Liver (tissue), 9 donors: ENCODE data around the gene EEA1. TPM values are rescaled to one million over a fixed set of nuclear protein-coding genes. Genes with fewer than 3 reads are reported as not detected.
A peak's percentile ranks its signal among the peaks of the same experiment; 100 is the strongest.

ENCODE experiments used
- DNase-seq: peaks from one replicate; pipeline ENCODE4 v3.0.0-alpha.2; 2017; ENCODE audit warnings: low spot score
- H3K27ac ChIP-seq, 2 donors: one replicate each; pipeline ENCODE4 v1.7.0; 2013; ENCODE audit warnings: inconsistent platforms in 2 of 2, low read length in 2 of 2, control low read depth in 1 of 2, low read depth in 1 of 2, mild to moderate bottlenecking in 1 of 2
- H3K27me3 ChIP-seq, 4 donors: one replicate each; pipeline versions ENCODE4 v1.6.1 to v1.7.0; 2013; ENCODE audit warnings: low read length in 3 of 4, inconsistent platforms in 1 of 4, mild to moderate bottlenecking in 1 of 4, moderate library complexity in 1 of 4; ENCODE audit not compliant: control insufficient read depth in 4 of 4, insufficient read depth in 4 of 4
- H3K36me3 ChIP-seq, 4 donors: one replicate each; pipeline versions ENCODE4 v1.6.1 to v1.7.0; 2013; ENCODE audit warnings: low read length in 3 of 4, mild to moderate bottlenecking in 3 of 4, low read depth in 1 of 4, moderate library complexity in 1 of 4; ENCODE audit not compliant: control insufficient read depth in 4 of 4, insufficient read depth in 3 of 4
- H3K4me1 ChIP-seq, 4 donors: one replicate each; pipeline versions ENCODE4 v1.6.1 to v1.7.0; 2013; ENCODE audit warnings: low read length in 3 of 4, mild to moderate bottlenecking in 3 of 4, moderate library complexity in 1 of 4; ENCODE audit not compliant: control insufficient read depth in 4 of 4, insufficient read depth in 4 of 4
- H3K4me3 ChIP-seq, 3 donors: one replicate each; pipeline versions ENCODE4 v1.6.1 to v1.7.0; 2013; ENCODE audit warnings: low read length in 3 of 3, control low read depth in 1 of 3, low read depth in 1 of 3, mild to moderate bottlenecking in 1 of 3
- H3K9ac ChIP-seq, 2 donors: one replicate each; pipeline ENCODE4 v1.7.0; 2013; ENCODE audit warnings: low read length in 2 of 2, mild to moderate bottlenecking in 2 of 2, moderate library complexity in 2 of 2, control low read depth in 1 of 2, low read depth in 1 of 2
- H3K9me3 ChIP-seq, 4 donors: one replicate each; pipeline versions ENCODE4 v1.6.1 to v1.7.0; 2013; ENCODE audit warnings: low read length in 3 of 4; ENCODE audit not compliant: control insufficient read depth in 4 of 4
- ATF3 ChIP-seq: IDR thresholded peaks from 2 replicates; pipeline ENCODE4 v1.6.1; 2016; ENCODE audit warnings: antibody characterized with exemption
- EGR1 ChIP-seq, 2 donors: IDR thresholded peaks; 2 replicates each; pipeline ENCODE4 v1.6.1; 2016 to 2018; ENCODE audit warnings: antibody characterized with exemption in 2 of 2, low read depth in 2 of 2
- FOXA2 ChIP-seq: IDR thresholded peaks from 2 replicates; pipeline ENCODE4 v1.6.1; 2016; ENCODE audit warnings: antibody characterized with exemption
- GABPA ChIP-seq, 2 donors: IDR thresholded peaks in 1 of 2; conservative IDR thresholded peaks in 1 of 2; 2 replicates each; pipeline ENCODE4 v1.6.1; 2016; ENCODE audit warnings: antibody characterized with exemption in 2 of 2, mild to moderate bottlenecking in 1 of 2, moderate library complexity in 1 of 2
- HNF4A ChIP-seq, 2 donors: conservative IDR thresholded peaks; 2 replicates each; pipeline ENCODE4 v1.6.1; 2016; ENCODE audit warnings: antibody characterized with exemption in 2 of 2, mild to moderate bottlenecking in 2 of 2
- HNF4G ChIP-seq: IDR thresholded peaks from 2 replicates; pipeline ENCODE4 v1.6.1; 2016; ENCODE audit warnings: antibody characterized with exemption
- JUND ChIP-seq, 2 donors: IDR thresholded peaks; 2 replicates each; pipeline ENCODE4 v1.6.1; 2016; ENCODE audit warnings: antibody characterized with exemption in 2 of 2
- NR2F2 ChIP-seq: IDR thresholded peaks from 2 replicates; pipeline ENCODE4 v1.6.1; 2016; ENCODE audit warnings: antibody characterized with exemption
- RAD21 ChIP-seq, 2 donors: IDR thresholded peaks; 2 replicates each; pipeline ENCODE4 v1.6.1; 2016; ENCODE audit warnings: antibody characterized with exemption in 2 of 2, mild to moderate bottlenecking in 2 of 2
- RXRA ChIP-seq, 2 donors: IDR thresholded peaks; 2 replicates each; pipeline ENCODE4 v1.6.1; 2017 to 2018; ENCODE audit warnings: antibody characterized with exemption in 2 of 2, mild to moderate bottlenecking in 1 of 2
- SP1 ChIP-seq: IDR thresholded peaks from 2 replicates; pipeline ENCODE4 v1.6.1; 2018; ENCODE audit warnings: antibody characterized with exemption, mild to moderate bottlenecking
- TAF1 ChIP-seq: conservative IDR thresholded peaks from 2 replicates; pipeline ENCODE4 v1.6.1; 2016; ENCODE audit warnings: antibody characterized with exemption, mild to moderate bottlenecking
- YY1 ChIP-seq: IDR thresholded peaks from 2 replicates; pipeline ENCODE4 v1.6.1; 2016; ENCODE audit warnings: antibody characterized with exemption, mild to moderate bottlenecking
- ZBTB33 ChIP-seq: IDR thresholded peaks from 2 replicates; pipeline ENCODE4 v1.6.1; 2016; ENCODE audit warnings: antibody characterized with exemption
- WGBS: extraction: QIAGEN DNeasy Blood & Tissue Kit; methylation state at CpG from one replicate; pipeline ENCODE4 v1.1.7; 2013; 5-methylcytosine and 5-hydroxymethylcytosine counted together
- polyA plus RNA-seq, 2 donors: library from polyadenylated mRNA; stranded (reverse) in 1 of 2; unstranded in 1 of 2; fragments of 200-250 nt in 1 of 2; fragments of >200 nt in 1 of 2; fragmentation: Nextera tagmentation in 1 of 2; extraction: Ambion mirVana in 1 of 2; gene quantifications; one replicate each; pipeline versions ENCODE4 v1.2.1 to v1.2.3, GENCODE V29; 2013 to 2015
- total RNA-seq, 2 donors: library from RNA; depleted of rRNA; stranded (reverse); fragments of >200 nt; gene quantifications; one replicate each; pipeline ENCODE4 v1.2.3, GENCODE V29; 2014
- TF ChIP-seq, protein P1 (sequence below): fragments of 150-350 bp; IDR thresholded peaks from 2 replicates; pipeline ENCODE4 v1.5.1; 2017; ENCODE audit warnings: improper control_type of control experiment, low read depth, low read length; ENCODE audit not compliant: missing input control
- TF ChIP-seq, protein P2 (sequence below): IDR thresholded peaks from 2 replicates; pipeline ENCODE4 v1.6.1; 2016; ENCODE audit warnings: antibody characterized with exemption, mild to moderate bottlenecking
- donor health status: healthy.
- donor health status: healthy.
- donor health status: healthy.
- donor health status: healthy.
- donor health status: healthy.

Gene EEA1
- total and polyA plus RNA-seq, 4 donors = 2.5 to 15.8 (median 9.1) TPM

DNA sequence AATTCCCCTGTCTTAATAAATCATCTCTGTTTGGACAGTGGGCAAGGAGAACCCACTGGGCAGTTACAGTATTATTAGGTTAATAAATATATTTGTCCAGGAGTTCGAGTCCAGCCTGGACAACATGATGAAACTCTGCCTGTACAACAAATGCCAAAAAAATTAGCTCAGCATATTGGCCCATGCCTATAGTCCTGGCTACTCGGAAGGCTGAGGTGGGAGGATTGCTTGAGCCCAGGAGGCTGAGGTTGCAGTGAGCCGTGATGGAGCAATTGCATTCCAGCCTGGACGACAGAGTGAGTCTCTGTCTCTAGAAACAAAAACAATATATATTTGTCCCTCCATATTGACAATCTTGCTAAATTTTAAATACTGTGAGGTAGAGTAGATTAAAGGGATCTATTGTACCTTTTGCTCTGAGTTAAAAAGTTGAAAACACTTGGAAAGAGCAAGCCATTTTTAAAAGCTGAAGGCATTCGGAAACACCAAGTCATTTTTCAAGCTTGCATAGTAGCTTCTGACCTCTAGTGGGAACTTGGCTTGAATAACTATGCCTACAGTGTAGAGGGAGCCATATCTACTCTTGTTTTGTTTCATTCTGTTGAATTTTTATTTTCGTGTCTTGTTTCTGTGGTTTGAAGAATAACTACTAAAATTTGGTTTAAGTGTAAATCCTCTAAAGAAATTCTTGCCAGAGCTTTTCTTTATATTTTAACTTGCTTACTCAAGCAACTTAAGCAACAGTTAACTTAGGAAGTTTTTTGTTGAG, 14.6 kb upstream of the EEA1 start:
- Histone ChIP-seq H3K27me3 (no peaks in the 10 kb centered on the region), H3K4me3 (no peak overlapping the region), H3K36me3 (no peaks in the 10 kb centered on the region), H3K4me1 (peaks cover 4 to 16% (median 7%) of the 10 kb centered on the region in 4 donors), H3K9me3 (no peaks in the 10 kb centered on the region), H3K9ac (no peak overlapping the region), H3K27ac (no peak overlapping the region)
- DNase-seq = no peak
- WGBS = 72% methylated on average over 6 of the region's 6 CpGs
- TF ChIP-seq HNF4G (no peak), FOXA2 (no peak), NR2F2 (no peak), RAD21 (IDR thresholded peaks at IDR 0.05) (peak in 1 of 2 donors; percentile 26), EGR1 (IDR thresholded peaks at IDR 0.05; ENCODE audit: low read depth in 2 of 2) (no peak), ATF3 (no peak), ZBTB33 (no peak)
- TF ChIP-seq, protein P1, sequence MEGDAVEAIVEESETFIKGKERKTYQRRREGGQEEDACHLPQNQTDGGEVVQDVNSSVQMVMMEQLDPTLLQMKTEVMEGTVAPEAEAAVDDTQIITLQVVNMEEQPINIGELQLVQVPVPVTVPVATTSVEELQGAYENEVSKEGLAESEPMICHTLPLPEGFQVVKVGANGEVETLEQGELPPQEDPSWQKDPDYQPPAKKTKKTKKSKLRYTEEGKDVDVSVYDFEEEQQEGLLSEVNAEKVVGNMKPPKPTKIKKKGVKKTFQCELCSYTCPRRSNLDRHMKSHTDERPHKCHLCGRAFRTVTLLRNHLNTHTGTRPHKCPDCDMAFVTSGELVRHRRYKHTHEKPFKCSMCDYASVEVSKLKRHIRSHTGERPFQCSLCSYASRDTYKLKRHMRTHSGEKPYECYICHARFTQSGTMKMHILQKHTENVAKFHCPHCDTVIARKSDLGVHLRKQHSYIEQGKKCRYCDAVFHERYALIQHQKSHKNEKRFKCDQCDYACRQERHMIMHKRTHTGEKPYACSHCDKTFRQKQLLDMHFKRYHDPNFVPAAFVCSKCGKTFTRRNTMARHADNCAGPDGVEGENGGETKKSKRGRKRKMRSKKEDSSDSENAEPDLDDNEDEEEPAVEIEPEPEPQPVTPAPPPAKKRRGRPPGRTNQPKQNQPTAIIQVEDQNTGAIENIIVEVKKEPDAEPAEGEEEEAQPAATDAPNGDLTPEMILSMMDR = no peak

DNA sequence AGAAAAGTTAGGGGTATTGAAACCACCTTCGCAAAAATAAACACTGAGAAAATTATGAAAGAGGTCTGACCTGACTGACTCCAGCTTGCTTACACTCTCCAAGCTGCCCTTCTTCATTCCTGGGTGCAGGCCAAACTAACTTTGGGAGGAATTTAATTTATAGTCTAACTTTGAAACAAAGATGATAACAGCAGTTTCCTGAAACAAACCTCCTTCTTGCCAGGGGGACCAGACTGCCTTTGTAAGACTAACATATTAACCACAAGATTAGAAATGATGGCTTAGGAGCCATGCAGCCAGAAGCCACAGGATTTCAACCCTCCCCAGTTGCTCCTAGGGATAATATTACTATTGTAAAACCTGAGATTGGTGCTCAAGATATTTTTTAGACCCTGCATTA, 13.8 kb upstream of the EEA1 start:
- no peaks in the 10 kb centered on the region for H3K27me3 ChIP-seq
- H3K4me1 ChIP-seq = peaks cover 4 to 16% (median 7%) of the 10 kb centered on the region in 4 donors
- no peaks in the 10 kb centered on the region for H3K9me3 ChIP-seq
- H3K4me3 ChIP-seq = no peak overlapping the region
- no peaks in the 10 kb centered on the region for H3K36me3 ChIP-seq
- no peak overlapping the region for H3K27ac ChIP-seq
- DNase-seq = no peak
- no peak overlapping the region for H3K9ac ChIP-seq
- 23% methylated on average over 1 of the region's 1 CpG for WGBS
- peak in 1 of 2 donors; percentile 8 for TF ChIP-seq RAD21 (IDR thresholded peaks at IDR 0.05)
- no peak for TF ChIP-seq NR2F2
- TF ChIP-seq HNF4G = no peak
- TF ChIP-seq JUND (IDR thresholded peaks at IDR 0.05) = no peak
- peak in 1 of 2 donors; percentile 9 for TF ChIP-seq HNF4A (conservative IDR thresholded peaks at IDR 0.05)
- TF ChIP-seq EGR1 (IDR thresholded peaks at IDR 0.05; ENCODE audit: low read depth in 2 of 2) = no peak
- no peak for TF ChIP-seq GABPA (IDR thresholded peaks at IDR 0.05 in 1 of 2, conservative IDR thresholded peaks at IDR 0.05 in 1 of 2)
- TF ChIP-seq TAF1 = no peak
- no peak for TF ChIP-seq ATF3
- no peak for TF ChIP-seq SP1
- TF ChIP-seq ZBTB33 = no peak
- TF ChIP-seq FOXA2 = no peak
- TF ChIP-seq YY1 = no peak
- peak in 1 of 2 donors; percentile 20 for TF ChIP-seq RXRA (IDR thresholded peaks at IDR 0.05)
- TF ChIP-seq, protein P1 = no peak
- TF ChIP-seq, protein P2, sequence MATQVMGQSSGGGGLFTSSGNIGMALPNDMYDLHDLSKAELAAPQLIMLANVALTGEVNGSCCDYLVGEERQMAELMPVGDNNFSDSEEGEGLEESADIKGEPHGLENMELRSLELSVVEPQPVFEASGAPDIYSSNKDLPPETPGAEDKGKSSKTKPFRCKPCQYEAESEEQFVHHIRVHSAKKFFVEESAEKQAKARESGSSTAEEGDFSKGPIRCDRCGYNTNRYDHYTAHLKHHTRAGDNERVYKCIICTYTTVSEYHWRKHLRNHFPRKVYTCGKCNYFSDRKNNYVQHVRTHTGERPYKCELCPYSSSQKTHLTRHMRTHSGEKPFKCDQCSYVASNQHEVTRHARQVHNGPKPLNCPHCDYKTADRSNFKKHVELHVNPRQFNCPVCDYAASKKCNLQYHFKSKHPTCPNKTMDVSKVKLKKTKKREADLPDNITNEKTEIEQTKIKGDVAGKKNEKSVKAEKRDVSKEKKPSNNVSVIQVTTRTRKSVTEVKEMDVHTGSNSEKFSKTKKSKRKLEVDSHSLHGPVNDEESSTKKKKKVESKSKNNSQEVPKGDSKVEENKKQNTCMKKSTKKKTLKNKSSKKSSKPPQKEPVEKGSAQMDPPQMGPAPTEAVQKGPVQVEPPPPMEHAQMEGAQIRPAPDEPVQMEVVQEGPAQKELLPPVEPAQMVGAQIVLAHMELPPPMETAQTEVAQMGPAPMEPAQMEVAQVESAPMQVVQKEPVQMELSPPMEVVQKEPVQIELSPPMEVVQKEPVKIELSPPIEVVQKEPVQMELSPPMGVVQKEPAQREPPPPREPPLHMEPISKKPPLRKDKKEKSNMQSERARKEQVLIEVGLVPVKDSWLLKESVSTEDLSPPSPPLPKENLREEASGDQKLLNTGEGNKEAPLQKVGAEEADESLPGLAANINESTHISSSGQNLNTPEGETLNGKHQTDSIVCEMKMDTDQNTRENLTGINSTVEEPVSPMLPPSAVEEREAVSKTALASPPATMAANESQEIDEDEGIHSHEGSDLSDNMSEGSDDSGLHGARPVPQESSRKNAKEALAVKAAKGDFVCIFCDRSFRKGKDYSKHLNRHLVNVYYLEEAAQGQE = no peak
